HG02973 (cell line): Measurements from ENCODE around the gene TUBB4B.

Source experiments
- ATAC-seq: cut with Tn5 transposase; IDR thresholded peaks from one replicate; pipeline ENCODE4 v1.9.1; 2021; ENCODE audit warnings: moderate library complexity; ENCODE audit not compliant: unreplicated experiment

The TUBB4B gene

GRCh38 chr9:137224830-137225694 lies 16.0 kb upstream of the TUBB4B start, which contains the start of gene CYSRT1:
Gene CYSRT1 (plus strand): TSS chr9:137225174. CDS start chr9:137225622, 448 bp downstream.
- no peak for ATAC-seq

- ATAC-seq: no peak
Observed at GRCh38 chr9:137225699-137226331, 15.3 kb upstream of the TUBB4B start.

DNA sequence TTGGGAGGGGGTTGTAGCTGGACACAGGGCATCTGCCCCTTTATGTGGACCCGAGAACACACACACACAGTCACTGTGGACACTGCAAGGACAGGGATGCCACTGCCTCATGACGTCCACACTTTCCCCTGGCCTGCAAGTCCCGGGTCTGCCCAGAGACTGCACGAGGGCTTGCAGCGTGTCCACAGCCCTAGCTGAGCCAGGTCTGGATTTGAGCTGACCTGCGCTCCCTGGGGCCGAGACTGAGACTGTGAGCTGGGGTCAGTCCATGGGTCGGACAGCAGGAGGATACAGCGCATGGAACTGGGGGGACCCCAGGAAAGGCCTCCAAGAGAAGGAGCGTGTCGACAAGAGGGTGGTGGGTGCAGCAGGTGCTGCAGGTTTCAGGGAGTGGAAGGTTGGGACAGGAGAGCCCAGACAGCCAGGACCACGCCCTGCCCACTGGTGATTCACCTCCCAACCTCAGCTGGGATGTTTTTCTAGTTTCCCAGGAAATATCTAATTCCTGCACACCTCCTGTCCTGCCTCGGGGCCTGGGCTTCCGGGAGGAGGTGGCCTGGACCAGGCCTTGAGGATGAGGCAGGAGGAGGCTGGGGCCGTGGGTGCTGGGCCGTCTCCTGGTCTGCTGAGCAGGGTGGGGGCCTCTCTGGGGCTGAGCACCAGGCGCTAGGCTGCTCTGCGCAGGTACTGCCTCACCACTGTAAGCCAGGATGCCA lies 14.6 kb upstream of the TUBB4B start:
- ATAC-seq: no peak

- ATAC-seq: no peak
Observed at GRCh38 chr9:137227054-137227852, 13.8 kb upstream of the TUBB4B start, which contains the start of gene RNF224. Gene RNF224 (plus strand): TSS chr9:137227502. CDS start chr9:137228336, 834 bp downstream.

- no peak for ATAC-seq
Observed at GRCh38 chr9:137227853-137228505, 13.1 kb upstream of the TUBB4B start.

GRCh38 chr9:137228506-137228967 lies 12.6 kb upstream of the TUBB4B start:
- ATAC-seq: no peak

DNA sequence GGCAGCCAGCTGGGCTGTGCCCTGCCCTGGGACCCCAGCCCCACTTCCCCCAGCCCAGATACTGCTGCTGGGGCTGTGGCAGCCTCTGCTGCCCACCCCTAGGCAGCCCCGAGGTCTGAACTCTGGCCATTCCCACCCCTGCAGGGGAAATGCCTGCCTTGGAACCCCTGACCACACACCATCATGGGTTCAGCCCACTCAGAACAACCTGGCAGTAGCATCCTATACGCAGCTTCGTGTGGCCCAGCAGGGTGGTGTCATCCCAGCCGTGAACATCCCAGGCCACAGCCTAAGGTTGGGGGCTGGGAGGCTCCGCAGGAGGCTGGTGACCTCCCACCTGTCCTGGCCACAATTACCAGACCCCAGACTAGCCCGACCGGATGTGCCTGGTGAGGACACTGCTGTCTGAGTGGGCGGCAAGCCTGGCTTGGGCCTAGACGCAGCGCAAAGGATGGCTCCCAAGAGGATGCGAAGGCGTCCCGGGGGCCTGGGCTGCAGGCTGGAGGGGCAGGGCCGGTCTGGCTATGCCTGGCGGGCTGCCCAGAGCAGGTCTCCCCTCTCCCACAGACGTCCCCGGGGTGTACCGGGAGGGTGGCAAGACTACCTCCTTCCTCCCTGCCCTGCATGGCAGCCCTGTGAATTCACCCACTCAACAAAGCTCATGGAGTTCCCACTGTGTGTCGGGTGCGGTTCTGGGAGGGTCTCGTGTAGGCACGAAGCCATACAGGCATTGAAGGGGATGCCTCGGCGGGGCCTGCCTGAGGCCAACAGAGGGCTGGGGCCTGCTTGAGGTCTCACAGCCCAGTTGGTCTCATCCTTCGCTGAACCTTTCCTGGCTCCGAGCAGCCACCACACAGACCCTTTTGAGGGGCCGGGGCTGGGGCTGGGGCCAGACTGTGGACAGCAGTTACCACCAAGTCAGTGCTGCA lies 11.9 kb upstream of the TUBB4B start:
- no peak for ATAC-seq

- ATAC-seq: no peak
Observed at GRCh38 chr9:137229903-137230704, 11.0 kb upstream of the TUBB4B start.

DNA sequence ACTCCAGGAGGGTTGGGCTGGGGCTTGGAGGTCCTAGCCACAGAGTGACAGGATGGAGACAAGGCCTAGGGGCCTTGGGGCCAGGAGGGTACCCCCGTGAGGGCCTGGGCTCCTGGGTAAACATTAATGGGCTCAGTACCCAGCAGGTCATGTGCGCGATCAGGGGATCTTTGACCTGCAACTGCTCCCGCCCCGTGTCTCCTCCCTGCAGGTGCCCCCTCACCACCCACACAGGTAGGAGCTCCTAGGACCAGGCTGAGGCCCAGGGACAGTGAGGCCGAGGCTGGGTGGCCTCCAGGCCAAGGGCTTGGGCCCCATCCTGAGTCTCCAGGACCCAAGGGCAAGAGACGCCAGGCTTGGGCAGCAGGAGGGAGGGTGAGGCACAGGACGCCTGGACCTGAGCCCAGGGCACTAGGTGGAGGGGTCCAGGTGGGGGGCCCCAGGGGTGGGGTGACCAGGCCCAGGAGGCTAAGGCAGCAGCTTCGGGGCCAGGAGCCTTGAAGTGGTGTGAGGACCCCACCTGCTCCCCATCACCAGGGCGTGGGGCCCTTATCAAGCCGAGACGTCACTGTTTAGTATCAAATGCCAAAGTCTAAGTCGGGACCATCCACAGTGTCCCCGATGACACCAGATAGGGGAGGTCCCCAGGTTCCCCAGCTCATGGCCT lies 10.2 kb upstream of the TUBB4B start, which contains the start of gene SLC34A3:
Gene SLC34A3, plus strand, starts transcription at position 197 of the 667 bp plus-strand sequence. CDS start 802 bp downstream, outside the sequence.
- ATAC-seq: no peak

DNA sequence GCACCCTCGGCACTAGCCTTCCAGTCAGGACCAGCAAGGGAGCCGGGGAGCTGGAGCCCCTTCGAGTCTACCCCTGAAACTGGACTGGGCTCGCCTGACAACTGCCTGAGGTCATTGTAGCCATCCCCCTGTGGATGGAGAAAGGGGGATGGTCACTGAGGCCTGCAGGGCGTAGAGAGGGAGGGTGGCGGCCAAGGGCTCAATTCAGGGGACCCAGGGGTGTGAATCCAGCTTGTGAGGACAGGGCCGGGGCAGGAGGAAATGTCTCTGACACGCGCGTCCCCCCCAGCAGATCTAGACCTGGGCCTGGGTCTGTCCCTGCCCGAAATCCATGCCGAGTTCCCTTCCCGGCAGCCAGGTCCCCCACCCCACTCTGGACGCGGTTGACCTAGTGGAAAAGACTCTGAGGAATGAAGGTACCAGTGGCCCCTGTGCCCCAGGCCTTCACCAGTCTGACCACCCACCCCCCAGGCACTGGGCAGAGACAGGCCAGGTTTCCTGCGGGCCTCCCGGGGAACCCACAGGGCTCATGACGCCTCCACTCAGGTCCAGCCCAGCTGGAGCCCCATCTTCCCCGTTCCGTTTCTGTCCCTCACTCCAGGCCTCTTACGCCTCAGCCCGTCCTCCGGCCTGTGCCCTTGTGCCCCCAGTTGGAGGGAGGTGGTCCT lies 9.6 kb upstream of the TUBB4B start:
- ATAC-seq: no peak

DNA sequence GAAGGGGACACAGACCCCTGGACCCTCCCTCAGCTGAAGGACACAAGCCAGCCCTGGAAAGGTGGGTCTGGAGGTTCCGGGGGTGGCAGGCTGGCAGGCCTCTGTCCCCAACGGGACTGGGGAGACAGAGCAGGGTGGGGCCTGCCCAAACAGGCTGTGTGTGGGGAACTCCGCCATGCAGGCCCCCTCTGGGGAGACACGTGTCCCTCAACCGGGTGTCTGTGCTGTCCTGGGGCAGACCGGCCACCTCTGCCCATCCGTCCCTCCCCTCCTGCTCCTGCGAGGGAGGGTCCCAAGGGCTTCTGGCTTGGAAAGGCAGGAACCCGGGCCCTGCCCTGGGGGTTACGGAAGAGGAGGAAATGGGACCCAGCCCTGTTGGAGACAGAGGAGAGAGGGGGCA lies 9.0 kb upstream of the TUBB4B start:
- no peak for ATAC-seq

DNA sequence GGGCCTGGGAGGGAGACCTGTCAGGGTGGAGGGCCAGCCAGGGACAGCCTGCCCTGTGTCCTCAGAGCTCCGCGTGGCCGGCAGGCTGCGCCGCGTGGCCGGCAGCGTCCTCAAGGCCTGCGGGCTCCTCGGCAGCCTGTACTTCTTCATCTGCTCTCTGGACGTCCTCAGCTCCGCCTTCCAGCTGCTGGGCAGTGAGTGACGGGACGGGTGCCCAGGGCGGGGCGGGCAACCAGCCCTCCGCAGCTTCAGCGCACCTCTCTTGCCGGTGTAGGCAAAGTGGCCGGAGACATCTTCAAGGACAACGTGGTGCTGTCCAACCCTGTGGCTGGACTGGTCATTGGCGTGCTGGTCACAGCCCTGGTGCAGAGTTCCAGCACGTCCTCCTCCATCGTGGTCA lies 8.6 kb upstream of the TUBB4B start:
- ATAC-seq: no peak

- no peak for ATAC-seq
Observed at GRCh38 chr9:137233143-137233980, 7.7 kb upstream of the TUBB4B start.

DNA sequence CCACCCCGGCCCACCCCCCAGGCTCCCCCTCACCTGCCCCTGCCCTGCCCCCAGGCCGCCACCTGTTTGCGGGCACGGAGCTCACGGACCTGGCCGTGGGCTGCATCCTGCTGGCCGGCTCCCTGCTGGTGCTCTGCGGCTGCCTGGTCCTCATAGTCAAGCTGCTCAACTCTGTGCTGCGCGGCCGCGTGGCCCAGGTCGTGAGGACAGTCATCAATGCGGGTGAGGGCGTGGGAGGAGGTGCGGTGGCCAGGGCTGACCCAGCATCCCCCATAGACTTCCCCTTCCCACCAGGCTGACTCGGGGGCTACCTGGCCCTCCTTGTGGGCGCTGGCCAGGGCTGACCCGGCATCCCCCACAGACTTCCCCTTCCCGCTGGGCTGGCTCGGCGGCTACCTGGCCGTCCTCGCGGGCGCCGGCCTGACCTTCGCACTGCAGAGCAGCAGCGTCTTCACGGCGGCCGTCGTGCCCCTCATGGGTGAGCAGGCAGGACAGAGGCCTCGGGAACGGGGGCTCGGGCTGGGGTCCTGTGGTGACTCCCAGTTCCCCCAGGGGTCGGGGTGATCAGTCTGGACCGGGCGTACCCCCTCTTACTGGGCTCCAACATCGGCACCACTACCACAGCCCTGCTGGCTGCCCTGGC lies 6.9 kb upstream of the TUBB4B start:
- no peak for ATAC-seq

DNA sequence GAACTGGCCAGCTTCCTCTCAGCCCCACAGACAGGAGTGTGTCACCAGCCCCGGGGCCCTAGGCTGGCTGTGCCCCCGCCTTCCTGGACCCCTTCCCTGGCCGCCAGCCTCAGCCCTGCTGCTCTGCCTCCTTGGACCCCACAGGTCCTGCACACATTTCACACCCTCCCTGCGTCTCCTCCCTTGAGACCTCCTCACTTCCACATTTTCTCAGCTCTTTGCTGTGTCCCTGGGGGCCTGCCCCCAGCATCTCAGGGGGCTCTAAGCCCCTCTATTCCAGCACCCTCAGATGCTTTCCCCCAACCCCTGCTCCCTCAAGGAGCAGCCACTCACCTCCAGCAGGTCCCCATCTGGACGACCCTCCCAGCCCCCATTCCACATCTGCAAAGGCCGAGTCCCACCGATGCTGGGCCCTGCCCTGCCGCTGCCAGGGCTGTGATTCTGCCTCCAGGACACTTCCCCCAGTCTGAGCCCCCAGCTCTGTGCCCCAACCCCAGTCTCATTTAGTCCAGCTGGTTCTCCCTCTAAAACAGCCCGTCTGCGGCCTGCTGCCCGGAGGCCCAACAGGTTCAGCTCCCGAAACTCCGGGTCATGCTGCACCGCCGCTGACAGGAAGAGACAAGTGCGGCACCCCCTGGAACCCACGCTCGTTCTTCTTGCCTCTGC lies 6.2 kb upstream of the TUBB4B start:
- ATAC-seq: no peak
